Stimulated activated CD8-positive, alpha-beta memory T cell treated with anti-CD3 and anti-CD28 coated beads, Interleukin-15, amount 100 ng/mL, for 48 hours (primary cell): ENCODE results near the gene DCP1B.

ENCODE experiments used
- DNase-seq, 2 donors: peaks; one replicate each; pipeline ENCODE4 v3.0.0-alpha.2; 2020; ENCODE audit warnings: low read depth in 2 of 2

DCP1B gene

DNA sequence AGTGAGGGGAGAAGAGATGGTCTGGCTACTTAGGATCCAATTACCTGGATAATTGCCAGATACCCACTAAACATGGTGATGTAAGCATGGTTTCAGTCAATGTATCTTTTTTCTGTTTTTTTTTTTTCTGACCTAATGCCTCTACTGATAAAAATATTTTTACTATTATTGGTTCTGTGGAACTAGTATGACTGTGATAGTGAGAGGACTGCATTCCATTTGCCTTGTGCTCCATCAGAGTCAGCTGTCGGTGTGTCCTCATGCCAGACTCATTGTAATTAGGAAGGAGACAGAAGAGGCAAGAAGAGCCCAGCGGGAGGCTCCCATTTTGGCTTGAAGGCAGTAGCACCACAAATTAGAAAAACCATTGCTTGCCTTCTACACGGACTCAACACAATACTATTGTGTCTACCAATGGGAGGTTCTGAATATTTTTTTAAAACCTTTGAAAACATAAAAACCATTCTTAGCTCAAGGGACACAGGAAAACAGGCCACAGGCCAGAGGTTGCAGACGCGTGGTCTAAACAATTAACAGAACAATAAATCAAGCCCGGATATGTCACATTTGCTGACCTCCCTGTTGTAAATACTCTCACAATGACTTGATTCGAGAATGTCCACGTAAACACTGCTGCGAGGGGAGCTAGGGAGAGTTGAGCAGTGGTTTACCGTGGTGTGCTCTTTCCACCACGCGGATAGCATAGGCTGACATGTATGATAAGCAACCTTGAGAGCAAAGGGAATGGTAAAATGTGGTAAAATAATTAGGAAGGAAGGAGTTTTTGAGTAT is 13.5 kb upstream of the DCP1B start:
- no peak for DNase-seq

DNA sequence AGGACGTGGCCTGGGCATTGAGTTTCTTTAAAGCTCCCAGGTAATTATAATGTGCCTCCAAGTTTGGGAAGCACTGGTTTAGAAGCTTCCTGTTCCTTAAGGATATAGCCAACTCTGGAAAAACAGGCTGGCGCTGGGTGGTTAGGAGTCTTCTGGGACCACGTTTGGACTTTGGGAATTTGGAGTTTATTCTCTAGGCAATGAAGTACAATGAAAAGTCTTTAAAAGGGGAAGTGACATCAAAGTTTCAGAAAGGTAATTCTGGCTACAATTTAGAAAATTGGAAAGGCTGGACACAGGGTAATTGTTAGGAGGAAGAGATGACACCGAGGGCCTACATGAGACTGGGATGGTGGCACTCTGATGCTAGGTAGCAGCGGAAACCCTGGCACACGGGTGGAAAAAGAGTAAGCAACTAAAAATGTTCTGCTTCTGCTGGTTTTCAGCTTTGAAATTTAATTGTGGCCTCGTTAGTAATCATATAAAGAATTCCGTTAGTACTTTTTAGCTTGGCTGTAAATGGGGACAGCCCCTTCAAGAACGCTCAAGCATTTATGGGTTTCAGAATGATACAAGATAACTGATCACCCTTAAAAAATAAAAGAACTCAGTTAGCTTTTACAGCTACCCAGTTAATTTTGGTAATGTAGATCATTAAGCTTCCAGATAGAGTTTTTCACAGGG is 12.7 kb upstream of the DCP1B start:
- DNase-seq: no peak

DNA sequence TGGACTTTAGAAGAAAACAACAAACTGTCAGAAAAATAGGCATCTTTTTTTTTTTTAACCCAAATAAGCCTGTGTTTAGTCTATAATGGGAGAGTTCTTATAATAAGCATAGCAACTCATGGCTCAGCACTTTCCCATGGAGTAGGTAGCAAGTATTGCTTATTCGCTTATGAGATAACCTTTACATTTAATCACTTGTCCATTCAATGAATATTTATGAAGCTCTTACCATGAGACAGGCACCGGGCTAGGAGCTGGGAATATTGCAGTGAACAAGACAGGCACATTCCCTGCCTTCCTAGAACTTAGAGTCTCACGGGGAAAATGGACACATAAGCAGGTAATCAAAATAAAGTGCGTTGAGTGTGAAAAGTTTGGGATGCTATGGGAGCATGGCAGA is 10.0 kb upstream of the DCP1B start:
- DNase-seq: no peak

DNA sequence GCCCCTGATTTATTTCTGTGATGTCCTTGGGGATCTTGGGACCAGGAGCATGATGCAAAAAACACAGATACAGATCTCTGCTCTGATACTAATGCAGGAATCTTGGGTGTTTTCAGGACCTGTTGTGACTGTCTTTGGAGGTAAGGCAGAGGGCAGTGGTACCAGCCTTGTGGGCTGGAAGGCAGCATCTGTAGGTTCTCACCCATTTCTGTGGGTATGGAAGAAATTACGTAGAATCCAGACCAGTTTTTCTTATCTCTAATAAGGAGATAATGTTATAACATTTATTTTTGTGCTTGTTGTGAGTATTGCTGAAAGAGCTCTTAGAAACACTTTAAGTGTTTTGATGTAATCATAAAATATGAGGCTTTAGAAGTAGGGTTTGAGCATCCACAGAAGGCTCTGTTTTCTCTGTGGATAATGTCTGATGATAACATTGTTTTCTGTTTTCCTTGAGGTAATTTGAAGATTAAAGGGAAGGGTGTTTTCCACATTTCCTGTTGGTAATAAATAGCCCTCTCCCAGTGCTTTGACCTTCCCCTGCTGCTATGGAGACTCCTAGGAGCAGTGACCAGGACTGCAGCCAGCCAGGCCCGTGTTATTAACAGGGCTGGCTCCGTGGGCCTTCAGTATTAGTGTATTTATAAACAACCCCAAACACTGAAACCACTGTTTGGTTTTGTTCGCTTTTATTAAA is 9.4 kb upstream of the DCP1B start:
- no peak for DNase-seq

DNA sequence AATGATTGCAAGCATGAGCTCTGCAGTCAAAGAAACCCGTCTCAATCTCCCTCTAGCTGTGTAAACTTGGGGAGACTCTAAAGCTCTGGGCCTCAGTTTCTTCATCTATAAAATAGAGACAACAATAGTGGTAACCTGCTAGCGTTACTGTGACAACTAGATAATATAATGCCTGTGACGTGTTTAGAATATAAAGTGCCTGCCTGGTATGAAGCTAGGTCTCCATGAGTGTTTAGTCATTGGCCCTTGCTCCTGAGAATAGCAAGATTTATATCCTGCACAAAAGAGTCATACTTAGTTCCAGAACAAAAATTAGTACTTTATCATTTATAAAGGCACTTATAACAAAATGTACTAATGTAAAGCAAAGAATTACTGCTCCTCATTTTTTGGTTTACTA is 8.8 kb upstream of the DCP1B start:
- DNase-seq: no peak

DNA sequence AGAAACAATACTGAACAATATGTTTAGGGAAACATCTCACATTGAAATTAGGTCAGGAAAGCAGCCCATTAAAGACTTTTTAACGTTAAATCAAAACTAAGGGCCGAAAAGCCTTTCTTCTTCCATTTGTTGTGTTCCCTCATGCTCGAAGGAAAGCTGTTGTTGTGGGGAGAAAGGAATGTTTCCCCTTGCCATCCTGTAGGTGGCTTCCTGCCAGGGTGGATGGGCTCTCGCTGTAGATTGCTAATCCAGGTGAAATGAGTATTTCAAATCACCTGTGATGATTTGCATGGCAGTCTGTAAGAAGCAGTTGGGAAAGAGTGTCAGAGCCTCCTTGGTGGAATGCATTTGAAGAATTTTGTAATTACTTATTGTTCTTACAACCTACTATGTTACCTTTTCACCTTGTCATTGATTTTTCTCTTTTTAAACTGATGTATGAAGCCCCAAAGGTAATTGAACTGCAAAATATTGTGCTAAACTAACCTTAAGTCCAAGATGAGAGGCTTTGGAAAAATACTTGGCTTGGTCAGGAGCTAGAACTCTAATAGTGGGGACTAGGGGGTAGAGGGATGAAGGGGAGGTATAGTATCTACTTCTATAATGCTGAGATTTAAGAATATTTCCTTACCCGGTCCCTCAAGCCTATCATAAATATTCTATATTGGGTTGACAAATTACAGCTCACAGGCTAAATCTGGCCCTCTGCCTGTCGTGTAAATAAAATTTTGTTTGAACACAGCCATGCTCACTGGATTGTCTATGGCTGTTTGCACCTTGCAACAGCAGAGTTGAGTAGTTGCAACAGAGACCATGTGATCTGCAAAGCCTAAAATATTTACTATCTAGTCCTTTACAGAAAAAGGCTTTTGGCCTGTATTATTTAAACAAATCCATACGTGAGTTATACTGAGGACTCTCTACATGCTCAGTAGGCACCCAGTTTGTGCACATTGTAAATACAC is 7.7 kb upstream of the DCP1B start:
- DNase-seq: no peak

DNA sequence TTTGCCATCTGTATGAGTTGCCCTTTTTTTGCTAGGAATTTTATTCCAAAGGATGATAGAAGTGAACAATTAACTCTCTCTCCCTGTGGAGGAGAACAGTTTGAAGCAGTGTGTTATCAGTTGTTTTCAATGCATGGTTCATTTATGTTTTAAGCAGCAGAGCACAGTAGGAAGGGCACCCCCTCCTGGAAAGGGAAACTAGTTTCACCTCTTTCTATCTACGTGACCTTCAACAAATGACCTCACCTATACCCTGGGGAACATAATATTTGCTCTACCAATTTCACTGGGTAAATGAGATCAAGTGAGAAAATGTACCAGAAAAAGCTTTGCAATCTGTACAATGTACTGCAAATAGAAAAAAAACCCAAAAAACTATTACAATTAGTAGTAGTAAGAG is 5.4 kb upstream of the DCP1B start:
- no peak for DNase-seq

DNA sequence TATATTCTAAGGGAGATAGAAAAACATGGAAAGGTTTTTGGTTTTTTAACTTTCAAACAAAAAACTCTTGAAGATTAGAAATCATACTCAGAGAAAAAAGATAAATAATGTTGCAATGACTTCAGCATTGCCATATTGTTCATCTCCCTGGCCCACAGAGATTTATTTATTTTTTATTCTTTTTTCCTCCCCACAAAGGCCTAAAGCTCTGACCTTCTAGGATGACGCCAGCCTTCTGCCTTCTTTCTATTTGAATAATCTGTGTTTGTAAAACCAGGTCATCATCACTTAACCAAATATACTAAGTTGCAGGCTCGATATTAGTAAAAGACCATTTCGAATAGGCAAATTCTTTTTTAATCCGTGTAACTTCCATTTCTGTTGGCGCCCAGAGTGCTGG is 4.4 kb upstream of the DCP1B start:
- DNase-seq: no peak

DNA sequence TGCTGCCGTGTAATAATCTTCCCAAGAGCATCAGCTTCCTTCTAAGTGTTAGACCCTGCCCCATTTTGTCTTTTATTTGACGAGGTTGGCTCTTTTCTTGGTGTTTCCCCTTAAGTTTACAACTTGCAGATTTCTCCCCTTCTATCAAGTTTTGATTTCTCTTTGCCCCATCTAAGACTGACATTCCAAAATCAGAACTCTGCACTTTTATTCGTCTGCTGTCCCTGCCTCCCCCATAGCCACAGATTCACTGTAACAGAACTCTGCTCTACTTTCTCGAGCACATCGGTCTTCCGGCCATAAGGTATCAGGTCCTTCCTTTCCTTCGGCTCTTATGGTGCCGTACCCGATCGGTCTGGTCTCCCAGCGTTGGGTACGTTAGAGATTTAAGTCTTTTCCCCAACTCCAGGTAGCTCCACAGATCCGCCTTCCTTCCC is 563 bp downstream of the DCP1B start:
- DNase-seq: no peak

DNA sequence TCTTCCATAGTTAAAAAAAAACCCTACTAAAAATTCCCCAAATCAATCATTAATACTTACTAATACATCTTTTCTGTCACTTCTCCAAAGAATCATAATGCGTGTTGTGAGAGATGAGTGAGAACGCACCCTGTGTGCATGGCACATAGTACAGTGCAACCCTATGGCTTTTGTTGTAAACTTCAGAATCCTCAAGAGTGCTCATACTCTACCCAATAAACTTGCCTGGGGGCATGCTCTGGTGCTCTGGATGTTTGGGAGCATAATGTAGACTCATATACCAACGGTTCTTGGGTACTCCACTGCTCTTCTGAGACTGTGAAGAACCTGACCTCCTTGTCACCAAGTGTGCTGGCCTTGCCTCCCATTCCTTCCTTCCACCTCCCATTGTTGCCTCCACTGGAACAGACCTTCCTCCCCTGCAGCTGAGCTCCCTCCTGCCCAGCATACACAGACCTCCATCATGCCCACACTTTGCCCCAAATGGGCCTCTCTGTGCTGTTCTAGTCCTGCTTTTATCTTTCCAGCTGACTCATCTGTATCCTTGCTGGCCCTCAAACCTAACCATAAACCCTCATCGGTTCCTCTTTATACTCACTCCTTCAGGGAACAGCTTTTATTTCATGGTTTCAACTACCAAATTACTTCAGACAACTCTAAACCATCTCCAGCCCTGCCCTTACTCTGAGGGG is 8.9 kb downstream of the DCP1B start:
- no peak for DNase-seq

DNA sequence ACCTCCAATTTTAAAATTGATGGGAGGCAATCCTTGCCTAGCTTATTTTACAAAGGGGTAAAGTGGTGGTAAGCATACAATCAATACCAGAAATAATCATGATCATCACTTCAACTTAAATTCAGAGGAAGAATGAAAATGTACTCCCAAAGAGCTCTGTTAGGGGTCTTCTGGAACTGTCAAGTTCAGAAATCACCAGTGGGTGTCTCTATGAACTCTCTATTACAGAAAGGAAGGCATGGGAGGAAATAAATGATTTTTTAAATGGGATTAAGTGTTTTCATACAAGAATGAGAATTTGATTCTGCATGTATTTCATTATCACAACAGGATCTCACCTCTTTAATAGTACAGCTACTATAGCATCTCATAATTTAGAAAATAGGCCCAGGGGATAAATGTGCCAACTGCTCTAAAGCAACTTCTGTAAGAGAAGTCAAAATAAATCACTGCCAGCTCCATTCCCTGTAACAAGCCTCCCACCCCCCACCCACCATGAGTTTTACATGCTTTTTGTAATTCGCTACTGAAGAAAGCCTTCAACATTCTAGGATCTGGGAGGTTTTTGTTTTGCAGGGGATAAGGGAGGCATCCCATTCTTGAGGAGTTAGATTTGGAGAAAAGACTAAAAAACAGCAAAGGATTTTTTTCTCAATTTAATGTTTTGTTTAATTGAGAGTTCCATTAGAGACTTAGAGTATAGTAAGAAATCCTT is 9.7 kb downstream of the DCP1B start:
- no peak for DNase-seq

DNA sequence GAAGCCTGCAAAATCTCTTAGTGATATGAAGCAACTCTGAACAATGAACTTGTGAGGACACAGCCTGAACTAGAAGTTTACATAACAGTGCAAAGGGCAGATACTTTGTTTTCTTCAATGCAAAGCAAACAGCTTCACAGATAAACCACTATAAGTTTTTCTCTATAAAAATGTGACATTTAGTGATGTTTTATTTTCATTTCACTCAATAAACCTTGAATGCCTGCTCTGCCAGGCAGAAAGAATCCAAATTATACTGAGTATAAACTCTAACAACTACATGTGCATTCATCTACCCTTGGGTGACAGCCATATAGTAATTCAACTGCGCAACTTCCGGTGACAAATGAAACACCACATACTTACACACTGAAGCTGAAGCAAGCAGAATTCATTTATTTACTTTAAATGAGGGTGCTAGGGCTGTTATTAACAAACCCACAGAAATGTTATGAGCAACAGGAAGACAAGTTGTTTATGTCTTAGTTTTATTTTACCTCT is 10.3 kb downstream of the DCP1B start:
- no peak for DNase-seq

DNA sequence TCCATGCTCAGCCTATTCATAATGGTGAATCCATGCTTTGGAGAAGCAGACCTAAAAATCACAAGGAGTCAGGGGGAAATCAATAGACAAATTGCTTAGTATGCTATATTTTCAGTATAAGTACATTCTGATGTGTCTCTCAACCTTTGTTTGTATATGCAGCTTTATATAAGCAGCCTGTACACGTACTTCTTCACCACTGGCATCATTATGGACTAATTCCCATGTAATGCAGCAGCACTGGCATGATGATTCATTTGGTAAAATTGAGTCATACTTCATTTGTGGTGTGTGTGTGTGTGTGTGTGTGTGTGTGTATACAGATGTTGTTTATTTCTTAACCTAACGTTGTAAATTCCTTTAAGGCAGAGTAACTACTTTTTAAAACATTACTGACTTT is 10.9 kb downstream of the DCP1B start:
- no peak for DNase-seq

DNA sequence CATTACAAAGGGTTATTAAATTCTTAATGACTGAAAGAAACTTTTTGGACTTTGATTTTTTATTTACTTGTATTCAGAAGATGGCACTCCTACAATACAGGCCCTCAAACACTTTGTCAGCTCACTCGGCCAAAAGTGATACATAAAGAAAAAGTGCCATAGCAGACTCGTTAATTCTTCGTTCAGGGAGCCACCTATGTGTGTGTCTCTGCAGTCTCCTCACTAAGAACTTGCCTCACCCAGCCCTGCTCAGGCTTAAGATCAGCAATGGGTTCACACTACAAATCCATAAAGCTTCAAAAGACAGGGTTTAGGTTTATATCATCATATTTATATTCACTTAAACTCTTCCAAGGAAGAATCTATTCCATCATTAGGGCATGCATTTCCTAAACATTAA is 11.5 kb downstream of the DCP1B start:
- no peak for DNase-seq

DNA sequence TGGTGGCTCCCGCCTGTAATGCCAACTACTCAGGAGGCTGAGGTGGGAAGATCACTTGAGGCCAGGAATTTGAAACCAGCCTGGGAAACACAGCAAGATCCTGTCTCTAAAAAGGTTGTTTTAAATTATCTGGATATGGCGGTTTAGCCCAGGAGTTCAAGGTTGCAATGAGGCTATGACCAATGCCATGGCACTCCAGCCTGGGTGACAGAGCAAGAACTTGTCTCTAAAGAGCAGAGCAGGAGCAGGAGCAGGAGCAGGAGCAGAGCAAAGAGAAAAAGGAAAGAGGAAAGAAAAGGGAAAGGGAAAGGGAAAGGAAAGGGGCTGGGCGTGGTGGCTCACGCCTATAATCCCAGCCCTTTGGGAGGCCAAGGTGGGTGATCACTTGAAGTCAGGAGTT is 15.1 kb downstream of the DCP1B start:
- DNase-seq: no peak

DNA sequence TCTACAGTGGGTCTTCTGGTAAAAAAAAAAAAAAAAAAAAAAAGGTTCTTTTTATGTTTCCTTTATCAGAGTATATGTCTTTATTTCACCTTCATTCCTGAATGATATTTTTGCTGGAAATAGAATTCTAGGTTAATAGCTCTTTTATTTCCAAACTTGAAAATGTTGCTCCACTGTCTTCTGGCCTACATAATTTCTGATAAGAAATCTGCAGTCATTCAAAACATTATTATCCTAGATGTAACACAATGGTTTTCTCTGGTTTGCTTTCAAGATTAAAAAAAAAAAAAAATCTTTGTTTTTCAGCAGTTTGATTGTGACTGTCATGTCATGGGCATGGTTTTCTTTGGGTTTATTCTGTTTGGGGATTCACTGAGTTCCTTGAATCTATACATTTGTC is 19.5 kb downstream of the DCP1B start:
- no peak for DNase-seq

DNA sequence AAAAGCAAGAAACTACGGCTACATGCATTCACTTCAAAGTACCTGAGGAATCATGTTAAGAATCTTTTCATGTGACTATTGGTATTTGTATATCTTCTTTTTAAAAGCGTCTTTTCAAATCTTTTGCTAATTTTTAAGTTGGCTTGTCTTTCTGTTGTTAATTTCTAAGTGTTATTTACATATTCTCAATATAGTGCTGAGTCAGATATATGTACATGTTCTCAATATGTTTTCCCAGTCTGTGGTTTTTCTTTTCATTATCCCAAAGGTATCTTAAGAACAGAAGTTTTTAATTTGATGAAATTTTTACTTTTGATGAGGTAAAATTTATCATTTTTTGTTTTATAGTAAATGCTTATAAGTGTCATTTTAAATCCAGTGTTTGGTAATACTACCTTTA is 24.0 kb downstream of the DCP1B start:
- DNase-seq: no peak

DNA sequence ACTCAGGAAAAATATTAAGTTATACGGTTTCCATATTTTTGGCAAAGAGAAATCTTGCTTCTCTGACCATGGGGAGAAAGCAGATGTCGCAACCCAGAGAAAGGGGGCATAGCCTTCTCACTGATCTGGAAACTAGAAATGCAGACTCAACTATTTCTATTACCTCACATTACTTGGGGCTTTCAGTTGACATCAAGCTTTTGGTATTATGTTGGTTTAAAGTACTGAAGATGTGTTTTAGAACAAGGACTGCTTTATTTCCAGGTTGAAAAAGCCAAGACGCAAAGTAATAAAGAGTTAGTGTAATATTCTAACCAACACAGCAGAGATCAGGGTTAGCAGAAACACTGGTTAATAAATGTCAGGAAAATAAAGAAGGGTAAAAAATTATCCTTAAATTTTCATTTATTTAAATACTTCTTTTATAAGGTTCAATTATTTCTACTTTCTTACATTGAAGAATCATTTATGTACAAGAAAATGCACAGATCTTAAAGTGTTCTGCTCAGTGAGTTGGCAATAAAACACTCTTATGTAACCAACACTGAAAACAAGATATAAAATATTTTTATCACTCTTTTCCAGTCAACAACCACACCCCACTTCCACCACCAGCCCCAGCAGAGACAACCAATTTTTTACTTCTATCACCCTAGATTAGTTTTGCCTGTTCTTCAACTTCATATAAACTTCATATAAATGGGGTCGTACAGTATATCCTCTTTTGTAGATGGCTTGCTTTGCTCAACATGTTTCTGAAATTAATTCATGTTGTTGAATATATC is 26.0 kb downstream of the DCP1B start:
- DNase-seq: no peak

DNA sequence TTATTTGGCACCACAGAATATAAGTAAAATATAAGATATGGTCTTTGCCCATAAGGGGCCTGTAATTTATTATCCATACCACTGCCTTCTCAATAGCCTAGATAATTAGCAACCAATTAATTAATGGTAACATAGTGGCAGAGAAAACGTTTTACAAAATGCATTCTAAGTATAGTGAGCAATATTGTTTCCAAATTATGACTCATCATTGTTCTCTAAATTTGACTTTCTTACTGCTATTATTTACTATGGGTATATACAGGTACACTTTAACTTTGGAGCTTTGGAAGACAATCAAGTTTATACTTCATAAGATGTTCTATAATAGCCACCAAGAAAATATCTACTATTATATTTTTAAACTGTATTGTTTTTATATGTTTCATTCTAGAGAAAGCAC is 26.7 kb downstream of the DCP1B start:
- DNase-seq: no peak

DNA sequence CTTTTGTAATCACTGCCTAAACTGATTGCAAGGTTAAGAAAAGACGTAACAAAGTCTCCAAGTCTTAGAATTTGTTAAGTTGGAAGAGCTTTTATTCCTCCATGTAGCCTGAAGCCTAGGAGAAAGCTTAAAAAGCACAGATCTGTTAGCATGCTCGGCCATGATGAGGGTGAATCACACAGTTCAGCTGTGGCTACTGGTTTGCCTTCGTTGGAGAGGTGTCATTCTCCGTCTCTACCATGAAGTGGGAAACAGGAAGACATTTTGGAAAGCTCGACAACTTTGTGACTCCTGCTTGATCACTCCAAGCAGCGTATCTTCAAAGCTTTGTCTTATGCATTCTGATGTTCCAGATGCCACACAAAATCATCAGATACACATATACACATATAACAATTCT is 27.1 kb downstream of the DCP1B start:
- no peak for DNase-seq
